HepG2 (cell line): Measurements from ENCODE around the gene NARF. TPM values are rescaled to one million over a fixed set of nuclear protein-coding genes. Genes with fewer than 3 reads are reported as not detected.

ENCODE experiments used
- KDM5B ChIP-seq: sonication (generic); formaldehyde crosslinking; IDR thresholded peaks from 2 replicates; pipeline ENCODE4 v1.4.0; 2020; ENCODE audit warnings: missing genetic modification reagents, mild to moderate bottlenecking, borderline replicate concordance
- SP1 ChIP-seq, 2 experiments: fragments of 450-650 bp in 1 of 2; sonication (generic) in 1 of 2; formaldehyde crosslinking in 1 of 2; IDR thresholded peaks; 2 replicates each; pipeline versions ENCODE4 v1.4.0 to v1.6.1; 2016 to 2020; ENCODE audit warnings: missing genetic modification reagents in 1 of 2
- ZFP36L1 ChIP-seq: sonication (generic); formaldehyde crosslinking; IDR thresholded peaks from 2 replicates; pipeline ENCODE4 v1.8.0; 2022; ENCODE audit warnings: mild to moderate bottlenecking, missing genetic modification reagents, moderate library complexity
- ZNF292 ChIP-seq: sonication (generic); formaldehyde crosslinking; IDR thresholded peaks from 2 replicates; pipeline ENCODE4 v1.8.1; 2022; ENCODE audit warnings: mild to moderate bottlenecking, low read depth, missing genetic modification reagents, borderline replicate concordance
- ZNF441 ChIP-seq: sonication (generic); formaldehyde crosslinking; IDR thresholded peaks from 2 replicates; pipeline ENCODE4 v1.7.0; 2021; ENCODE audit warnings: missing genetic modification reagents, borderline replicate concordance
- ZNF577 ChIP-seq: sonication (generic); formaldehyde crosslinking; IDR thresholded peaks from 2 replicates; pipeline ENCODE4 v1.4.0; 2020; ENCODE audit warnings: mild to moderate bottlenecking, low read depth, missing genetic modification reagents, borderline replicate concordance
- ZNF761 ChIP-seq: sonication (generic); formaldehyde crosslinking; conservative IDR thresholded peaks from 2 replicates; pipeline ENCODE4 v1.4.0; 2020; ENCODE audit warnings: mild to moderate bottlenecking, missing genetic modification reagents
- ZNF772 ChIP-seq: sonication (generic); formaldehyde crosslinking; IDR thresholded peaks from 2 replicates; pipeline ENCODE4 v1.5.0; 2020; ENCODE audit warnings: mild to moderate bottlenecking, missing genetic modification reagents
- ZSCAN21 ChIP-seq: sonication (generic); formaldehyde crosslinking; IDR thresholded peaks from 2 replicates; pipeline ENCODE4 v1.8.0; 2022; ENCODE audit warnings: mild to moderate bottlenecking, missing genetic modification reagents, moderate library complexity, borderline replicate concordance
- polyA plus RNA-seq, 8 experiments: library from polyadenylated mRNA; depleted of rRNA in 3 of 8; stranded (reverse) in 7 of 8; unstranded in 1 of 8; fragments of >200 nt; fragmentation: Illumina TruSeq in 4 of 8; extraction: Trizol in 4 of 8; gene quantifications; 2 replicates each; pipeline versions ENCODE4 v1.2.1 to v1.2.3, GENCODE V29; 2011 to 2016; ENCODE audit warnings: low read depth in 4 of 8, missing spikeins in 1 of 8, mixed read lengths in 1 of 8; ENCODE audit not compliant: insufficient read depth in 1 of 8
- total RNA-seq, 5 experiments: library from RNA; depleted of rRNA; stranded (reverse); fragments of >200 nt; fragmentation: Illumina TruSeq; extraction: Trizol; gene quantifications; 2 replicates each; pipeline ENCODE4 v1.2.3, GENCODE V29; 2016; ENCODE audit warnings: low read depth in 1 of 5
- TF ChIP-seq, protein P1 (sequence below): sonication (generic); formaldehyde crosslinking; IDR thresholded peaks from 2 replicates; pipeline ENCODE4 v1.4.0; 2020; ENCODE audit warnings: mild to moderate bottlenecking, missing genetic modification reagents
- TF ChIP-seq, protein P2 (sequence below), 2 experiments: sonication (generic) in 1 of 2; formaldehyde crosslinking in 1 of 2; IDR thresholded peaks; 2 replicates each; pipeline versions ENCODE4 v1.5.1 to v1.6.1; 2011 to 2020; ENCODE audit warnings: borderline replicate concordance in 1 of 2, low read depth in 1 of 2, low read length in 1 of 2, mild to moderate bottlenecking in 1 of 2, missing genetic modification reagents in 1 of 2, moderate library complexity in 1 of 2
- TF ChIP-seq, protein P3 (sequence below): sonication (generic); formaldehyde crosslinking; IDR thresholded peaks from 2 replicates; pipeline ENCODE4 v1.4.0; 2020; ENCODE audit warnings: mild to moderate bottlenecking, missing genetic modification reagents

The NARF gene
- total and polyA plus RNA-seq, 2 of the 13 experiments (the other 11 are each of a cell fraction or from before 2014, with no cell fraction given) = 61.1 to 144 TPM

DNA sequence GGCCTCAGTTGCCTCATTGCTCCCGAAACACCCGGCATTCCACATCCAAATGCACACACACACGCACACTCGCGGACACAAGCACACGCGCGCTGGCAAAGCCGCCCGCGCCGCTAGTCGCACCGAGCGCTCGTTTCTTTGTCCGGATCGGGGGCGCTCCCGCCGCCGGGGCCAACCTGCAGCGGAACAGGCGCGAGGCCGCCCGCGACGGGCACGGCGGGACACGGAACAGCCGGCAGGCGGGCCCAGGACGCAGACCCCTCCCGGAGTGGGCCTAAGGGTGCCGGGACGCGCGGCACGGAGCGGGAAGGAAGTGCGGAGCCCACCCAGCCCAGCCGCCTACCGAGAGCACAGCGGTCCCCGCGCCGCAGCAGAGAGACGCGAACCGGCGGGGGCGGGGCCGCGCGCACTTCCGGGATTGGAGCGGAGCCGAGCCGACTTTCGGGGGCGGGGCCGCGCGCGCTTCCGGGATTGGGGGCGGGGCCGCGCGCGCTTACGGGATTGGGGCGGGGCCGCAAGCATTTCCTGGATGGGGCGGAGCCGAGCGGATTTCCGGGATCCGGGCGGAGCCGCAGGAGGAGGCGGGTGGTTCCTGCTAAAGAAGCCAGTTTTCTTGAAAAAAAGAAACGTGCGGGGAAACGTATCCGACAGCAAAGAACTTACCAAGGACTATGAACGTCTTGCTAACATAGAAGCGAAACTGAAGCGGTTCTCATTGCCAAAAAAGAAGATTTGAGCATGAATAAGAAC lies 8.0 kb upstream of the NARF start, which contains the start of gene CYBC1 (continued):
- 0 out of 2 replicates have a peak, but pooled peaks have one; percentile 59 for TF ChIP-seq ZNF761 (CRISPR knock-in tag)
- TF ChIP-seq, protein P1, sequence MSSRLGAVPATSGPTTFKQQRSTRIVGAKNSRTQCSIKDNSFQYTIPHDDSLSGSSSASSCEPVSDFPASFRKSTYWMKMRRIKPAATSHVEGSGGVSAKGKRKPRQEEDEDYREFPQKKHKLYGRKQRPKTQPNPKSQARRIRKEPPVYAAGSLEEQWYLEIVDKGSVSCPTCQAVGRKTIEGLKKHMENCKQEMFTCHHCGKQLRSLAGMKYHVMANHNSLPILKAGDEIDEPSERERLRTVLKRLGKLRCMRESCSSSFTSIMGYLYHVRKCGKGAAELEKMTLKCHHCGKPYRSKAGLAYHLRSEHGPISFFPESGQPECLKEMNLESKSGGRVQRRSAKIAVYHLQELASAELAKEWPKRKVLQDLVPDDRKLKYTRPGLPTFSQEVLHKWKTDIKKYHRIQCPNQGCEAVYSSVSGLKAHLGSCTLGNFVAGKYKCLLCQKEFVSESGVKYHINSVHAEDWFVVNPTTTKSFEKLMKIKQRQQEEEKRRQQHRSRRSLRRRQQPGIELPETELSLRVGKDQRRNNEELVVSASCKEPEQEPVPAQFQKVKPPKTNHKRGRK (CRISPR knock-in tag) = no peak
- peak; percentile 97 for TF ChIP-seq ZSCAN21 (CRISPR knock-in tag)
- TF ChIP-seq ZNF772 (CRISPR knock-in tag) = peak; percentile 81
- TF ChIP-seq, protein P2, sequence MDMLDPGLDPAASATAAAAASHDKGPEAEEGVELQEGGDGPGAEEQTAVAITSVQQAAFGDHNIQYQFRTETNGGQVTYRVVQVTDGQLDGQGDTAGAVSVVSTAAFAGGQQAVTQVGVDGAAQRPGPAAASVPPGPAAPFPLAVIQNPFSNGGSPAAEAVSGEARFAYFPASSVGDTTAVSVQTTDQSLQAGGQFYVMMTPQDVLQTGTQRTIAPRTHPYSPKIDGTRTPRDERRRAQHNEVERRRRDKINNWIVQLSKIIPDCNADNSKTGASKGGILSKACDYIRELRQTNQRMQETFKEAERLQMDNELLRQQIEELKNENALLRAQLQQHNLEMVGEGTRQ (IDR thresholded peaks at IDR 0.05; ENCODE audit: low read depth, low read length) = no peak
- TF ChIP-seq, protein P2 (CRISPR knock-in tag; IDR thresholded peaks at IDR 0.05; ENCODE audit: borderline replicate concordance) = no peak
- peak; percentile 87 for TF ChIP-seq ZNF441 (CRISPR knock-in tag)
- TF ChIP-seq ZFP36L1 (CRISPR knock-in tag) = 0 out of 2 replicates have a peak, but pooled peaks have one; percentile 64
- no peak for TF ChIP-seq ZNF577
- no peak for TF ChIP-seq ZNF292
- peak; percentile 92; the same call in 1 of the 2 replicates for TF ChIP-seq KDM5B
- TF ChIP-seq SP1 (IDR thresholded peaks at IDR 0.05) = 0 out of 2 replicates have a peak, but pooled peaks have one; percentile 41
- peak; percentile 95 for TF ChIP-seq SP1 (CRISPR knock-in tag; IDR thresholded peaks at IDR 0.05)
- TF ChIP-seq, protein P3, sequence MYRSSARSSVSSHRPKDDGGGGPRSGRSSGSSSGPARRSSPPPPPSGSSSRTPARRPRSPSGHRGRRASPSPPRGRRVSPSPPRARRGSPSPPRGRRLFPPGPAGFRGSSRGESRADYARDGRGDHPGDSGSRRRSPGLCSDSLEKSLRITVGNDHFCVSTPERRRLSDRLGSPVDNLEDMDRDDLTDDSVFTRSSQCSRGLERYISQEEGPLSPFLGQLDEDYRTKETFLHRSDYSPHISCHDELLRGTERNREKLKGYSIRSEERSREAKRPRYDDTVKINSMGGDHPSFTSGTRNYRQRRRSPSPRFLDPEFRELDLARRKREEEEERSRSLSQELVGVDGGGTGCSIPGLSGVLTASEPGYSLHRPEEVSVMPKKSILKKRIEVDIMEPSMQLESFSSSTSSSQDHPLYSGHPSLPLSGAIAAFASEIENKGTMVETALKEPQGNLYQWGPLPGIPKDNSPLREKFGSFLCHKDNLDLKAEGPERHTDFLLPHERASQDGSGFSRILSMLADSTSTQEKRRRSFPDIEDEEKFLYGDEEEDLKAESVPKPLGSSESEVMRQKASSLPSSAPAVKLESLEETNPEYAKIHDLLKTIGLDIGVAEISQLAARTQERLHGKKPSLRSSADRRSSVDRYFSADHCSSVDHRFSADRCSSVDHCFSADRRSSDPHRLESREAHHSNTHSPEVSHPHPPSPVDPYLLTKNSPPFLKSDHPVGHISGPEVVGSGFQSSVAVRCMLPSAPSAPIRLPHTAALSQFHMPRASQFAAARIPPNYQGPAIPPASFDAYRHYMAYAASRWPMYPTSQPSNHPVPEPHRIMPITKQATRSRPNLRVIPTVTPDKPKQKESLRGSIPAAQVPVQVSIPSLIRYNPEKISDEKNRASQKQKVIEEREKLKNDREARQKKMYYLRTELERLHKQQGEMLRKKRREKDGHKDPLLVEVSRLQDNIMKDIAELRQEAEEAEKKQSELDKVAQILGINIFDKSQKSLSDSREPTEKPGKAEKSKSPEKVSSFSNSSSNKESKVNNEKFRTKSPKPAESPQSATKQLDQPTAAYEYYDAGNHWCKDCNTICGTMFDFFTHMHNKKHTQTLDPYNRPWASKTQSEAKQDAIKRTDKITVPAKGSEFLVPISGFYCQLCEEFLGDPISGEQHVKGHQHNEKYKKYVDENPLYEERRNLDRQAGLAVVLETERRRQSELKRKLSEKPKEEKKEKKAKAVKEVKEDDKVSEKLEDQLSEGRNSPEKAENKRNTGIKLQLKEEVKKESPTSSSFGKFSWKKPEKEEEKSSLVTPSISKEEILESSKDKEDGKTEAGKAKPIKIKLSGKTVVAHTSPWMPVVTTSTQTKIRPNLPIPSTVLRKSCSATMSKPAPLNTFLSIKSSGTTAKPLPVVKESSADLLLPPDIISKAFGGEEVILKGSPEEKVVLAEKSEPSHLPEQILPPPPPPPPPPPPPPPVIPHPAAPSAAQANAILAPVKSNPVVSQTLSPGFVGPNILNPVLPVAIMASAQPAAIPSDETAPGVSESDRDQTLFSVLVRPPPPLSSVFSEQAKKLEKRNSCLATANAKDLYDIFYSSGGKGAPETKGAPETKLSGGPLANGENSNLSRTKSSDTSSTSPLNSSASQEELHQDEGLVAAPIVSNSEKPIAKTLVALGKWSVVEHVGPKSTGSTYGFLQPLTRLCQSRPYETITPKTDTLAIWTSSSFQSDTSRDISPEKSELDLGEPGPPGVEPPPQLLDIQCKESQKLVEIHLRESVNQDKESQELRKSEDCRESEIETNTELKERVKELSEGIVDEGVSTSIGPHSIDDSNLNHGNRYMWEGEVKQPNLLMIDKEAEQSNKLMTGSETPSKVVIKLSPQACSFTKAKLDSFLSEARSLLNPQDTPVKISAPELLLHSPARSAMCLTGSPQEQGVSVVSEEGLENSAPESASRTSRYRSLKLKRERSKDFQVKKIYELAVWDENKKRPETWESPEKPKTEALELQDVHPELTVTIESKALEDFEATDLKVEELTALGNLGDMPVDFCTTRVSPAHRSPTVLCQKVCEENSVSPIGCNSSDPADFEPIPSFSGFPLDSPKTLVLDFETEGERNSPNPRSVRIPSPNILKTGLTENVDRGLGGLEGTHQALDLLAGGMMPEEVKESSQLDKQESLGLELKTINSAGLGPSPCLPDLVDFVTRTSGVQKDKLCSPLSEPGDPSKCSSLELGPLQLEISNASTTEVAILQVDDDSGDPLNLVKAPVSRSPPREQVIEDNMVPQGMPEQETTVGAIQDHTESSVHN (CRISPR knock-in tag) = 0 out of 2 replicates have a peak, but pooled peaks have one; percentile 36
